Activated naive CD4-positive, alpha-beta T cell treated with anti-CD3 and anti-CD28 coated beads, Interleukin-2, amount 50 U/mL, for 24 hours (primary cell): ENCODE results near the gene ZNF562.
"Not testable (repeated sequence)": the region's sequence is repeated elsewhere in the genome, so short reads cannot be mapped to it uniquely, and the experiment has no call there.

ENCODE experiments used
- H3K27ac Mint-ChIP-seq: one replicate; pipeline ENCODE4 v1.8.0; 2021; ENCODE audit warnings: mild to moderate bottlenecking, mixed read lengths
- H3K27me3 Mint-ChIP-seq: one replicate; pipeline ENCODE4 v1.8.0; 2021; ENCODE audit warnings: mixed read lengths
- H3K36me3 Mint-ChIP-seq: one replicate; pipeline ENCODE4 v1.8.0; 2021; ENCODE audit warnings: mixed read lengths
- H3K4me1 Mint-ChIP-seq: one replicate; pipeline ENCODE4 v1.8.0; 2021; ENCODE audit warnings: mixed read lengths
- H3K4me3 Mint-ChIP-seq: one replicate; pipeline ENCODE4 v1.8.0; 2021; ENCODE audit warnings: mild to moderate bottlenecking, mixed read lengths
- H3K9me3 Mint-ChIP-seq: one replicate; pipeline ENCODE4 v1.8.0; 2021; ENCODE audit warnings: mixed read lengths

Gene ZNF562

DNA sequence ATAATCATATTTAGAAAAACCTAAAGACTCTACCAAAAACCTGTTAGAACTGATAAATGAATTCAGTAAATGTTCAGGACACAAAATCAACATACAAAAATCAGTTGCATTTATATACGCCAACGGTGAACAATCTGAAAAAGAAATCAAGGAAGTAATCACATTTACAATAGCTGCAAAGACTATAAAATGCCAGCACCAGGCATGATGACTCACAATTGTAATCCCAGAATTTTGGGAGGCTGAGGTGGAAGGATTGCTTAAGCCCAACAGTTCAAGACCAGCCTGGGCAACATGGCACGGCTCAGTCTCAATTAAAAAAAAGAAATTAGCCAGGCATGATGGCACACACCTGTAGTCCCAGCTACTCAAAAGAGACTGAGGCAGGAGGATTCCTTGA lies 7.0 kb downstream of the ZNF562 start:
- no peak overlapping the region for H3K4me3 Mint-ChIP-seq
- no peaks in the 10 kb centered on the region for H3K27me3 Mint-ChIP-seq
- H3K36me3 Mint-ChIP-seq = peaks cover 57% of the 10 kb centered on the region
- H3K4me1 Mint-ChIP-seq = peaks cover 44% of the 10 kb centered on the region
- no peak overlapping the region for H3K27ac Mint-ChIP-seq
- peaks cover 23% of the 10 kb centered on the region for H3K9me3 Mint-ChIP-seq

- Mint-ChIP-seq H3K4me3 (no peak overlapping the region), H3K4me1 (peaks cover 14% of the 10 kb centered on the region), H3K27ac (no peak overlapping the region), H3K27me3 (no peaks in the 10 kb centered on the region), H3K36me3 (peaks cover 27% of the 10 kb centered on the region), H3K9me3 (no peaks in the 10 kb centered on the region)
Measured at GRCh38 chr19:9658769-9659168, 16.1 kb downstream of the ZNF562 start.

DNA sequence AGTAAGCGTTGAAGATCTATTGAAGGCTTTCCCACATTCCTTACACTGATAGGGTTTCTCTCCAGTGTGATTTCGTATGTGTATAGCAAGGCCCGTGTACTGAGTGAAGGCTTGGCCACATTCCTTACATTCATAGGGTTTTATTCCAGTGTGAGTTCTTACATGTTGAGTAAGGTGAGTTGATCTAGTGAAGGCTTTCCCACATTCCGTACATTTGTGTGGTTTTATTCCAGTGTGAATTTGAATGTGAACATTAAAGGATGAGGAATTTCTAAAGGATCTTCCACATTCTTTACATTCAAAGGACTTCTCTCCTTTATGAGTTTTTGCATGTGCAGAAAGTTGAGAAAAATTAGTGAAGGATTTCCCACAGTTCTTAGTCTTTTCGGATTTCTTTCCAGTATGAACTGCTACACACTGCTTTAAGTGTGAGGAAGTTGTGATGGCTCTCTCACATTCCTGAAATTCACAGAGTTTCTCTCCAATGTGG lies 21.8 kb downstream of the ZNF562 start:
- not testable (repeated sequence) for H3K27ac Mint-ChIP-seq, H3K27me3 Mint-ChIP-seq, H3K4me1 Mint-ChIP-seq, H3K4me3 Mint-ChIP-seq
- peaks cover 65% of the 10 kb centered on the region for H3K36me3 Mint-ChIP-seq
- peaks cover 12% of the 10 kb centered on the region for H3K9me3 Mint-ChIP-seq

DNA sequence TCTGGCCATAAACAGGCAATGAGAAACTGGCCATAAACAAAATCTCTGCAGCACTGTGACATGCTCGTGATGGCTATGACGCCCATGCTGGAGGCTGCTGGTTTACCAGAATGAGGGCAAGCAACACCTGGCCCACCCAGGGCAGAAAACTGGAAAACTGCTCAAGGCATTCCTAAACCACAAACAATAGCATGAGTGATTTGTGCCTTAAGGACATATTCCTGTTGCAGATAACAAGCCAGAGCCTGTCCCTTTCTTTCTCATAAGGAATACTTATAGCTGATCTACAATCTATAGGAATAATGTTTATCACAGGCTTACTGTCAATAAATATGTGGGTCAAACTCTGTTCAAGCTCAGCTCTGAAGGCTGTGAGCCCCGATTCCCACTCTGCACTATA lies 23.4 kb downstream of the ZNF562 start:
- not testable (repeated sequence) for H3K27ac Mint-ChIP-seq, H3K4me1 Mint-ChIP-seq

DNA sequence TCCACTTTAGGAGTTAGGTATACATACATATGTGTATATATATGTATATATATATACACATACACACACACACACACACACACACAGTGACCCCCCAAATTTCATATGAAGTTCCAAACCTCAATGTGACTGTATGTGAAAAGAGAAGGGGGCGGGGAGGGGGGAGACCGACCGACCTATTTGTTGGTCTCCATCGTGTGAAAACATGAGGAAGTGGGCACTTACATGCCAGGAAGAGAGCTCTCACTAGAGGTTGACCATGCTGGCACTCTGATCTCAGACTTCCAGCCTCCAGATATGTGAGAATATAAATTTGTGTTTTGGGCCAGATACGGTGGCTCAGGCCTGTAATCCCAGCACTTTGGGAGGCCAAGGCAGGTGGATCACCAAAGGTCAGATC lies 24.6 kb downstream of the ZNF562 start:
- peaks cover 57% of the 10 kb centered on the region for H3K36me3 Mint-ChIP-seq
- no peaks in the 10 kb centered on the region for H3K27me3 Mint-ChIP-seq
- peaks cover 3% of the 10 kb centered on the region for H3K4me1 Mint-ChIP-seq
- H3K4me3 Mint-ChIP-seq = no peak overlapping the region
- peaks cover 12% of the 10 kb centered on the region for H3K9me3 Mint-ChIP-seq
- H3K27ac Mint-ChIP-seq = no peak overlapping the region

More for the DNA sequence above, 23.4 kb downstream of the ZNF562 start:
- Mint-ChIP-seq H3K9me3 (peaks cover 12% of the 10 kb centered on the region), H3K36me3 (peaks cover 60% of the 10 kb centered on the region)
- H3K4me3 Mint-ChIP-seq, H3K27me3 Mint-ChIP-seq: not testable (repeated sequence)

- Mint-ChIP-seq H3K27ac (no peak overlapping the region), H3K9me3 (no peaks in the 10 kb centered on the region), H3K36me3 (peaks cover 31% of the 10 kb centered on the region), H3K4me1 (peaks cover 3% of the 10 kb centered on the region), H3K4me3 (no peak overlapping the region), H3K27me3 (no peaks in the 10 kb centered on the region)
Measured at GRCh38 chr19:9645472-9645871, 29.4 kb downstream of the ZNF562 start.

DNA sequence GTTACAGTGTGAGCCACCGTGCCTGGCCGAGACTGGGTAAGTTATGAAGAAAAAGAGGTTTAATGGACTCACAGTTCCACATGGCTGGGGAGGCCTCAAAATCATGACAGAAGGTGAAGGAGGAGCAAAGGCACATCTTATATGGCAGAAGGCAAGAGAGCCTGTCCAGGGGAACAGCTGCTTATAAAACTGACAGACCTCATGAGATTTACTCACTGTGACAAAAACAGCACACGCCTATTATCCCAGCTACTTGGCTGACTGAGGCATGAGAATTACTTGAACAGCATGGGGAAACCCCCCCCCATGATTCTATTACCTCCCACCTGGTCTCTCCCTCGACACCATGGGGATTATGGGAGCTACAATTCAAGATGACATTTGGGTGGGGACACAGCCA lies 30.4 kb downstream of the ZNF562 start:
- no peak overlapping the region for H3K27ac Mint-ChIP-seq
- no peaks in the 10 kb centered on the region for H3K9me3 Mint-ChIP-seq
- no peak overlapping the region for H3K4me3 Mint-ChIP-seq
- H3K36me3 Mint-ChIP-seq = peaks cover 23% of the 10 kb centered on the region
- H3K4me1 Mint-ChIP-seq = peaks cover 3% of the 10 kb centered on the region
- H3K27me3 Mint-ChIP-seq = no peaks in the 10 kb centered on the region

GRCh38 chr19:9641810-9642209 lies 33.1 kb downstream of the ZNF562 start:
- Mint-ChIP-seq H3K27ac (no peak overlapping the region), H3K9me3 (no peaks in the 10 kb centered on the region), H3K4me3 (no peak overlapping the region), H3K27me3 (no peaks in the 10 kb centered on the region), H3K36me3 (peaks cover 16% of the 10 kb centered on the region), H3K4me1 (no peaks in the 10 kb centered on the region)

GRCh38 chr19:9640956-9641355 lies 33.9 kb downstream of the ZNF562 start:
- no peaks in the 10 kb centered on the region for H3K9me3 Mint-ChIP-seq
- no peaks in the 10 kb centered on the region for H3K27me3 Mint-ChIP-seq
- no peak overlapping the region for H3K27ac Mint-ChIP-seq
- H3K4me3 Mint-ChIP-seq = no peak overlapping the region
- H3K4me1 Mint-ChIP-seq = no peaks in the 10 kb centered on the region
- H3K36me3 Mint-ChIP-seq = peaks cover 14% of the 10 kb centered on the region

GRCh38 chr19:9636018-9636417 lies 38.9 kb downstream of the ZNF562 start:
- H3K4me1 Mint-ChIP-seq = no peaks in the 10 kb centered on the region
- no peak overlapping the region for H3K27ac Mint-ChIP-seq
- no peaks in the 10 kb centered on the region for H3K27me3 Mint-ChIP-seq
- H3K4me3 Mint-ChIP-seq = no peak overlapping the region
- peaks cover 17% of the 10 kb centered on the region for H3K36me3 Mint-ChIP-seq
- H3K9me3 Mint-ChIP-seq = no peaks in the 10 kb centered on the region

GRCh38 chr19:9627856-9628255 lies 47.0 kb downstream of the ZNF562 start:
- Mint-ChIP-seq H3K27ac (no peak overlapping the region), H3K36me3 (peaks cover 11% of the 10 kb centered on the region), H3K27me3 (no peaks in the 10 kb centered on the region), H3K4me1 (peaks cover 6% of the 10 kb centered on the region), H3K4me3 (no peak overlapping the region), H3K9me3 (no peaks in the 10 kb centered on the region)

GRCh38 chr19:9622531-9622930 lies 52.4 kb downstream of the ZNF562 start:
- H3K4me3 Mint-ChIP-seq = peak overlapping the region; percentile 61

DNA sequence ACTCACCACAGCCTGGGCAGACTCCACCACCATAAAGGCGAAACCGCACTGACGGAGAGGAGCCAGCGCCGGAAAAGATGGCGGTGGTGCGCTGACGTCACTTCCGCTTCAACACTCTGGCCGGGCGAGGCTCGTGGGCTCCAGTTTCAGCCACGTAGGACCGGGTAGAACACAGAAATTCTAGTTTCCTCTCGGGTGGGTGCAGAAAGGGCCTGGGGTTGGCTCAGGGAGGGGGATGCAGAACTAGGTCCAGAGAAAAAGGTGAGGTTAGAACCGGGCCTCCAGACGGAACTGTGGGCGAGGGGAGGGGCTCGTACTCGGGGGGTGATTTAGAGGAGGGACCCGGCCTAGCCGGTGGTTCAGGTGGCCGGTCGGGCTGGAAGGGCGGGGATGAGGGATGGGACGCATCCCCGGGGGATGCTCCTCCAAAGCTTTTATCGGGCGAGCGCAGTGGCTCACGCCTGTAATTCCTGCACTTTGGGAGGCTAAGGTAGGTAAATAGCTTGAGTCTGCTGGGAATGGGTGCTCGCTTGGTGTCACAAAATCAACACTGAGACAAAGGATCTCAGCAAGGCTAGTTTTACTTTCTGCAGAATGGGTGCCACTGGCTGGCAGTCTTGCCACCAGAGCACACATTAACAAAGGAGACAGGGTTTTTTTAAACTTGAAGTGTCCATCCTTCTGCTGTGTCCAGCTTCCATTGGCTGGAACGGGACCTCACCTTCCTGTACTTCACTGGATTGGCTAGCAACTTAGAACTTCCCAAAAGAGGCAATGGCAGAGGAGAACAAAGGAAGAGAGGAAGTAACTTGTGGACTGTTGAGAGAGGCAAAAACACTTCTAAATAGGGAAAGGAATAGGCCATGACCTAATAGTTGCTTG lies 53.5 kb downstream of the ZNF562 start, which contains the start of gene ZNF561:
ZNF561 (minus strand) TSS at position 77 of the 882 bp plus-strand sequence. CDS start 1,776 bp downstream, outside the sequence.
- Mint-ChIP-seq H3K27me3 (no peaks in the 10 kb centered on the region), H3K4me3 (peak within 1 kb of the TSS; percentile 94), H3K27ac (peak within 1 kb of the TSS; percentile 98), H3K4me1 (peaks cover 23% of the 10 kb centered on the region), H3K36me3 (peaks cover 17% of the 10 kb centered on the region), H3K9me3 (no peaks in the 10 kb centered on the region)

More at GRCh38 chr19:9622531-9622930, 52.4 kb downstream of the ZNF562 start:
- Mint-ChIP-seq H3K36me3 (peaks cover 12% of the 10 kb centered on the region), H3K9me3 (no peaks in the 10 kb centered on the region), H3K27me3 (no peaks in the 10 kb centered on the region), H3K27ac (peak overlapping the region; percentile 55), H3K4me1 (peaks cover 23% of the 10 kb centered on the region)

GRCh38 chr19:9620842-9621155 lies 54.1 kb downstream of the ZNF562 start:
- peak overlapping the region; percentile 98 for H3K27ac Mint-ChIP-seq
- H3K27me3 Mint-ChIP-seq = no peaks in the 10 kb centered on the region
- H3K4me1 Mint-ChIP-seq = peaks cover 20% of the 10 kb centered on the region
- peaks cover 18% of the 10 kb centered on the region for H3K36me3 Mint-ChIP-seq
- H3K9me3 Mint-ChIP-seq = no peaks in the 10 kb centered on the region
- peak overlapping the region; percentile 94 for H3K4me3 Mint-ChIP-seq

DNA sequence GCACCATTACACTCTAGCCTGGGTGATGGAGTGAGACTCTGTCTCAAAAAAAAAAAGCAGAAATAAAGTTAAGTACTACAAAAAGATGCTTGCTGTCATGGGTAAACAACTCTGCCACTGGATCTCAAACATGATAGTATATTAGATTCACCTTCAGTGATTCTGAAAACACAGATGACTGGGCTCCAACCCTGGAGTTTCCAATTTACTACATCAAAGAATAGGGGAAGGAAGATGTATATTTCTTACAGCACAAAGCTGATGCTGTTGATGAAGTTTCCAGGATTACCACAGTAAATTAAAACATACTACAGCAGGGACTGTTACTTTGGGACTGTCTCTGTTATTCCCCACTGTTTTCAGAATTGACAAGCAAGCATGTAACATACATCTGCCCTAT lies 59.1 kb downstream of the ZNF562 start:
- H3K4me1 Mint-ChIP-seq = peaks cover 11% of the 10 kb centered on the region
- no peak overlapping the region for H3K4me3 Mint-ChIP-seq
- H3K27ac Mint-ChIP-seq = no peak overlapping the region
- no peaks in the 10 kb centered on the region for H3K9me3 Mint-ChIP-seq
- no peaks in the 10 kb centered on the region for H3K27me3 Mint-ChIP-seq
- H3K36me3 Mint-ChIP-seq = peaks cover 43% of the 10 kb centered on the region

GRCh38 chr19:9610484-9611113 lies 64.3 kb downstream of the ZNF562 start:
- H3K9me3 Mint-ChIP-seq = no peaks in the 10 kb centered on the region
- H3K4me3 Mint-ChIP-seq = no peak overlapping the region
- no peak overlapping the region for H3K27ac Mint-ChIP-seq
- peaks cover 60% of the 10 kb centered on the region for H3K36me3 Mint-ChIP-seq
- H3K4me1 Mint-ChIP-seq = no peaks in the 10 kb centered on the region
- H3K27me3 Mint-ChIP-seq = no peaks in the 10 kb centered on the region
